ENCODE results near the gene WDHD1. TPM values are rescaled to one million over a fixed set of nuclear protein-coding genes. Genes with fewer than 3 reads are reported as not detected.
"Not testable (repeated sequence)": the region's sequence is repeated elsewhere in the genome, so short reads cannot be mapped to it uniquely, and the experiment has no call there.

The WDHD1 gene
- total RNA-seq, 1 experiment from 2014 or later, result 27.5 TPM

- DNase-seq, result no peak
- Mint-ChIP-seq H3K27me3 (ENCODE audit: insufficient read depth, unreplicated experiment) (no peaks in the 10 kb centered on the region), H3K4me3 (ENCODE audit: unreplicated experiment) (no peak overlapping the region), H3K4me1 (ENCODE audit: low read depth, unreplicated experiment) (no peaks in the 10 kb centered on the region), H3K9me3 (ENCODE audit: unreplicated experiment) (no peaks in the 10 kb centered on the region), H3K27ac (ENCODE audit: unreplicated experiment) (no peak overlapping the region), H3K36me3 (ENCODE audit: insufficient read depth, unreplicated experiment) (peaks cover 73% of the 10 kb centered on the region)
- Histone ChIP-seq H3K9me3 (no peaks in the 10 kb centered on the region), H3K27me3 (replicated peaks; ENCODE audit: control insufficient read depth, insufficient read depth, low read length) (no peaks in the 10 kb centered on the region), H3K36me3 (ENCODE audit: control insufficient read depth, insufficient read depth, low read length) (no peaks in the 10 kb centered on the region), H3K4me3 (ENCODE audit: low read depth, low read length) (no peak overlapping the region), H3K4me1 (0 out of 2 replicates have a peak, but pooled peaks cover 8% of the 10 kb centered on the region)
- POLR2A ChIA-PET, result no interaction called here
- TF ChIP-seq, protein P1, sequence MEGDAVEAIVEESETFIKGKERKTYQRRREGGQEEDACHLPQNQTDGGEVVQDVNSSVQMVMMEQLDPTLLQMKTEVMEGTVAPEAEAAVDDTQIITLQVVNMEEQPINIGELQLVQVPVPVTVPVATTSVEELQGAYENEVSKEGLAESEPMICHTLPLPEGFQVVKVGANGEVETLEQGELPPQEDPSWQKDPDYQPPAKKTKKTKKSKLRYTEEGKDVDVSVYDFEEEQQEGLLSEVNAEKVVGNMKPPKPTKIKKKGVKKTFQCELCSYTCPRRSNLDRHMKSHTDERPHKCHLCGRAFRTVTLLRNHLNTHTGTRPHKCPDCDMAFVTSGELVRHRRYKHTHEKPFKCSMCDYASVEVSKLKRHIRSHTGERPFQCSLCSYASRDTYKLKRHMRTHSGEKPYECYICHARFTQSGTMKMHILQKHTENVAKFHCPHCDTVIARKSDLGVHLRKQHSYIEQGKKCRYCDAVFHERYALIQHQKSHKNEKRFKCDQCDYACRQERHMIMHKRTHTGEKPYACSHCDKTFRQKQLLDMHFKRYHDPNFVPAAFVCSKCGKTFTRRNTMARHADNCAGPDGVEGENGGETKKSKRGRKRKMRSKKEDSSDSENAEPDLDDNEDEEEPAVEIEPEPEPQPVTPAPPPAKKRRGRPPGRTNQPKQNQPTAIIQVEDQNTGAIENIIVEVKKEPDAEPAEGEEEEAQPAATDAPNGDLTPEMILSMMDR (IDR thresholded peaks at IDR 0.05; ENCODE audit: insufficient read depth in 1 of 2, low read depth in 1 of 2, low read length in 1 of 2, severe bottlenecking in 1 of 2, unreplicated experiment in 1 of 2), result no peak
- CTCF ChIA-PET, result interaction anchor here (1.7 kb wide), 1 partner anchor 11 kb away, joined by 5 read pairs; no protein-coding TSS in a partner anchor
- intact Hi-C loops (cut with micrococcal nuclease; ENCODE audit: unreplicated experiment), result no loop called here
- no TSS peak for BruUV-seq (replicated peaks)
Observed at GRCh38 chr14:55066223-55066622, 39.3 kb upstream of the WDHD1 start.

- Histone ChIP-seq H3K36me3 (ENCODE audit: control insufficient read depth, insufficient read depth, low read length) (no peaks in the 10 kb centered on the region), H3K4me3 (ENCODE audit: low read depth, low read length) (no peak overlapping the region), H3K4me1 (no peaks in the 10 kb centered on the region), H3K27me3 (replicated peaks; ENCODE audit: control insufficient read depth, insufficient read depth, low read length) (no peaks in the 10 kb centered on the region), H3K9me3 (no peaks in the 10 kb centered on the region)
- Mint-ChIP-seq H3K36me3 (ENCODE audit: insufficient read depth, unreplicated experiment) (peaks cover 81% of the 10 kb centered on the region), H3K27me3 (ENCODE audit: insufficient read depth, unreplicated experiment) (no peaks in the 10 kb centered on the region), H3K27ac (ENCODE audit: unreplicated experiment) (no peak overlapping the region), H3K4me3 (ENCODE audit: unreplicated experiment) (no peak overlapping the region), H3K9me3 (ENCODE audit: unreplicated experiment) (no peaks in the 10 kb centered on the region), H3K4me1 (ENCODE audit: low read depth, unreplicated experiment) (no peaks in the 10 kb centered on the region)
- no peak for DNase-seq
- TF ChIP-seq, protein P1 (IDR thresholded peaks at IDR 0.05; ENCODE audit: insufficient read depth in 1 of 2, low read depth in 1 of 2, low read length in 1 of 2, severe bottlenecking in 1 of 2, unreplicated experiment in 1 of 2), result no peak
- ChIA-PET CTCF (interaction anchor here (1.7 kb wide), 1 partner anchor 12 kb away, joined by 5 read pairs; no protein-coding TSS in a partner anchor), POLR2A (no interaction called here)
- no TSS peak for BruUV-seq (replicated peaks)
- intact Hi-C loops (cut with micrococcal nuclease; ENCODE audit: unreplicated experiment), result no loop called here
Observed at GRCh38 chr14:55065411-55065810, 38.5 kb upstream of the WDHD1 start.

GRCh38 chr14:55064896-55065295 lies 38.0 kb upstream of the WDHD1 start:
- H3K27me3 ChIP-seq (replicated peaks; ENCODE audit: control insufficient read depth, insufficient read depth, low read length); H3K9me3 ChIP-seq; H3K27ac Mint-ChIP-seq (ENCODE audit: unreplicated experiment); H3K4me1 Mint-ChIP-seq (ENCODE audit: low read depth, unreplicated experiment); CTCF ChIA-PET; intact Hi-C loops (cut with micrococcal nuclease; ENCODE audit: unreplicated experiment); H3K4me3 Mint-ChIP-seq (ENCODE audit: unreplicated experiment); H3K4me3 ChIP-seq (ENCODE audit: low read depth, low read length); H3K9me3 Mint-ChIP-seq (ENCODE audit: unreplicated experiment); H3K27me3 Mint-ChIP-seq (ENCODE audit: insufficient read depth, unreplicated experiment); DNase-seq; H3K36me3 ChIP-seq (ENCODE audit: control insufficient read depth, insufficient read depth, low read length); H3K4me1 ChIP-seq; POLR2A ChIA-PET: not testable (repeated sequence)
- peaks cover 86% of the 10 kb centered on the region for H3K36me3 Mint-ChIP-seq (ENCODE audit: insufficient read depth, unreplicated experiment)
- TSS peak; percentile 8 for BruUV-seq (replicated peaks)
